Endothelial cell of umbilical vein (primary cell): ENCODE measurements around the gene TULP4. TPM values are rescaled to one million over a fixed set of nuclear protein-coding genes. Genes with fewer than 3 reads are reported as not detected.

Experiments
- BruUV-seq: library from RNA; stranded (reverse); fragments of 400-500 nt; replicated peaks from 2 replicates; lab custom pipeline; 2021; lab: Mats Ljungman, UMichigan
- CTCF ChIA-PET: fragments of 300-600, 350-600 bp; sonication (Branson Sonifier 250); formaldehyde crosslinking; loops from one replicate; lab custom pipeline; 2021; ENCODE audit warnings: antibody characterized with exemption, inconsistent platforms; lab: Charles Lee
- POLR2A ChIA-PET: fragments of 300-600, 350-600 bp; sonication (Branson Sonifier 250); formaldehyde crosslinking; loops from one replicate; lab custom pipeline; 2021; ENCODE audit warnings: antibody characterized with exemption, inconsistent platforms; lab: Charles Lee
- DNase-seq: peaks from one replicate; pipeline ENCODE4 v3.0.0-alpha.2; 2011; ENCODE audit warnings: low read depth, low spot score
- FAIRE-seq: peaks from 2 replicates; lab custom pipeline; 2011; peaks lifted over from hg19 to GRCh38; lab: Jason Lieb, UNC
- H2AFZ ChIP-seq: 2 replicates; pipeline ENCODE4 v1.6.0; 2012; ENCODE audit warnings: low read depth, low read length, control low read depth, inconsistent platforms
- H3K27ac ChIP-seq: 2 replicates; pipeline ENCODE4 v1.5.1; 2011; ENCODE audit warnings: low read depth, mild to moderate bottlenecking, control low read depth, low read length, moderate library complexity; ENCODE audit not compliant: insufficient read depth
- H3K27me3 ChIP-seq, 2 experiments: 2 replicates each; pipeline versions ENCODE4 v1.6.0 to v1.6.1; 2011; ENCODE audit warnings: low read length in 2 of 2, mixed read lengths in 1 of 2; ENCODE audit not compliant: control insufficient read depth in 2 of 2, insufficient read depth in 2 of 2
- H3K36me3 ChIP-seq, 2 experiments: 2 replicates in 1 of 2; 3 replicates in 1 of 2; pipeline ENCODE4 v1.5.1; 2011; ENCODE audit warnings: low read length in 2 of 2, mild to moderate bottlenecking in 1 of 2, moderate library complexity in 1 of 2; ENCODE audit not compliant: control insufficient read depth in 2 of 2, insufficient read depth in 2 of 2; ENCODE audit errors: extremely low read depth in 1 of 2
- H3K4me1 ChIP-seq: 3 replicates; pipeline ENCODE4 v1.5.1; 2011; ENCODE audit warnings: mild to moderate bottlenecking, low read length; ENCODE audit not compliant: control insufficient read depth, insufficient read depth; ENCODE audit errors: extremely low read depth
- H3K4me2 ChIP-seq: 2 replicates; pipeline ENCODE4 v1.6.1; 2011; ENCODE audit warnings: low read length, control low read depth, mixed read lengths; ENCODE audit not compliant: insufficient read depth
- H3K4me3 ChIP-seq, 3 experiments: fragments of 200-600 bp in 1 of 3; sonication (generic), shearing (Covaris generic) in 1 of 3; replicated peaks in 1 of 3; 2 replicates each; pipeline ENCODE4 v1.5.1; 2011 to 2016; ENCODE audit warnings: control low read depth in 3 of 3, low read length in 3 of 3, mild to moderate bottlenecking in 2 of 3, inconsistent platforms in 1 of 3, low read depth in 1 of 3, moderate library complexity in 1 of 3; ENCODE audit not compliant: insufficient read depth in 1 of 3
- H3K79me2 ChIP-seq: 2 replicates; pipeline ENCODE4 v1.6.0; 2012; ENCODE audit warnings: low read length, inconsistent platforms; ENCODE audit not compliant: control insufficient read depth, insufficient read depth
- H3K9ac ChIP-seq: replicated peaks from 2 replicates; pipeline ENCODE3; 2011; ENCODE audit warnings: low read length, control low read depth; ENCODE audit not compliant: insufficient read depth; ENCODE audit errors: extremely low read depth
- H3K9me1 ChIP-seq: replicated peaks from 3 replicates; pipeline ENCODE4 v1.6.0; 2011; ENCODE audit warnings: mild to moderate bottlenecking, low read length; ENCODE audit not compliant: control insufficient read depth, insufficient read depth; ENCODE audit errors: extremely low read depth
- H3K9me3 ChIP-seq: replicated peaks from 2 replicates; pipeline ENCODE4 v1.5.1; 2012; ENCODE audit warnings: low read length, inconsistent platforms; ENCODE audit not compliant: control insufficient read depth, insufficient read depth
- H4K20me1 ChIP-seq: replicated peaks from 2 replicates; pipeline ENCODE3; 2011; ENCODE audit warnings: mild to moderate bottlenecking, low read length; ENCODE audit not compliant: control insufficient read depth, insufficient read depth; ENCODE audit errors: extremely low read depth
- CTCF ChIP-seq, 2 donors: IDR thresholded peaks; 1 replicate in 1 of 2; 2 replicates in 1 of 2; pipeline ENCODE4 v1.5.1; 2011; ENCODE audit warnings: low read length in 2 of 2, mild to moderate bottlenecking in 2 of 2, moderate library complexity in 2 of 2, control low read depth in 1 of 2, inconsistent platforms in 1 of 2, low read depth in 1 of 2; ENCODE audit not compliant: insufficient read depth in 1 of 2; ENCODE audit errors: extremely low read depth in 1 of 2
- EZH2 ChIP-seq: IDR thresholded peaks from 2 replicates; pipeline ENCODE4 v1.6.1; 2012; ENCODE audit warnings: borderline replicate concordance, low read depth, mild to moderate bottlenecking, moderate library complexity, low read length, inconsistent platforms; ENCODE audit not compliant: severe bottlenecking
- FOS ChIP-seq: IDR thresholded peaks from 2 replicates; pipeline ENCODE4 v1.6.1; 2011; ENCODE audit warnings: mild to moderate bottlenecking, low read length, moderate library complexity, borderline replicate concordance; ENCODE audit not compliant: insufficient read depth
- GATA2 ChIP-seq: IDR thresholded peaks from 2 replicates; pipeline ENCODE4 v1.7.0; 2011; ENCODE audit warnings: low read depth, mild to moderate bottlenecking, moderate library complexity, mixed read lengths, low read length; ENCODE audit not compliant: insufficient read length, insufficient read depth
- JUN ChIP-seq: IDR thresholded peaks from 2 replicates; pipeline ENCODE4 v1.6.1; 2011; ENCODE audit warnings: borderline replicate concordance, low read depth; ENCODE audit not compliant: insufficient read length, insufficient read depth
- MAX ChIP-seq: IDR thresholded peaks from 2 replicates; pipeline ENCODE4 v1.6.1; 2011; ENCODE audit not compliant: insufficient read depth, insufficient read length
- MYC ChIP-seq: IDR thresholded peaks from one replicate; pipeline ENCODE4 v1.6.1; 2011; ENCODE audit warnings: mild to moderate bottlenecking, low read depth, low read length
- POLR2A ChIP-seq: IDR thresholded peaks from 2 replicates; pipeline ENCODE4 v1.6.1; 2012; ENCODE audit warnings: low read depth, mild to moderate bottlenecking, control low read depth, low read length
- POLR2AphosphoS5 ChIP-seq: IDR thresholded peaks from 2 replicates; pipeline ENCODE4 v1.6.1; 2012; ENCODE audit warnings: low read depth, mild to moderate bottlenecking, control low read depth, low read length, moderate library complexity; ENCODE audit not compliant: insufficient read depth
- dilution Hi-C: fragments of 300-500 bp; cut with MboI; formaldehyde crosslinking; loops from one replicate; pipeline ENCODE4 v1.15.0; 2019; ENCODE audit warnings: low sequenced_read_pairs; ENCODE audit not compliant: extremely low pct_ligation_motif_present
- intact Hi-C: fragments of 100-400 bp; cut with micrococcal nuclease; formaldehyde crosslinking; loops from one replicate; pipeline ENCODE4 v1.10.0; 2022
- polyA plus RNA-seq, 4 experiments: library from polyadenylated mRNA; depleted of rRNA in 3 of 4; stranded (reverse) in 3 of 4; unstranded in 1 of 4; fragments of >200 nt; gene quantifications; 2 replicates each; pipeline versions ENCODE4 v1.2.1 to v1.2.3, GENCODE V29; 2011 to 2012; ENCODE audit warnings: missing spikeins in 1 of 4
- total RNA-seq: library from RNA; stranded (reverse); gene quantifications from 2 replicates; pipeline ENCODE4 v1.2.3, GENCODE V29; 2021

The TULP4 gene
- total and polyA plus RNA-seq, 2 donors (not counting 3 experiments of a cell fraction or from before 2014, with no cell fraction given), result 10.8 to 55.1 TPM

DNA sequence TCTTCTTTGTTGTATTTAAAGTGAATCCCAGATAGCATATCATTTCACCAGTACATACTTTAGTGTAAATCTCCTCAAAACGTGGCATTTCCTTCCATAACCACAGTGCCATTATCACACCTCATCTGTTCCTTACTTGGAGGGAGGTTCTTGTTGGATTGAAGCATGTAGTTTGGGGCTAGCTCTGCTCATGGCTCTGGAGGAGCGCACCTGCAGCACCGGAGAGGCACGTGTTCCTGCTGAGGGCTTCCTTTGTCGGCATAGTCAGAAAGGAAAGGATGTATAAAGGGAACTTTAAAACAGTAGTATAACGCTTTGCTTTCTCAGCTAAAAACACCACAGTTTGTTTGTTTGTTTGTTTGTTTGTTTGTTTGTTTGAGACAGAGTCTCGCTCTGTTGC is 126.0 kb downstream of the TULP4 start:
- no peak for FAIRE-seq
- ChIA-PET CTCF (no interaction called here), POLR2A (no interaction called here)
- Histone ChIP-seq H3K36me3 (peaks cover 0 to 5% of the 10 kb centered on the region in 2 experiments), H3K9me3 (no peaks in the 10 kb centered on the region), H3K4me1 (no peaks in the 10 kb centered on the region), H2AFZ (no peak overlapping the region), H3K4me2 (no peak overlapping the region), H3K4me3 (no peak overlapping the region), H3K9me1 (no peaks in the 10 kb centered on the region), H3K9ac (no peak overlapping the region), H3K27ac (no peak overlapping the region), H3K27me3 (no peaks in the 10 kb centered on the region), H4K20me1 (no peaks in the 10 kb centered on the region), H3K79me2 (no peaks in the 10 kb centered on the region)
- BruUV-seq, result no TSS peak
- TF ChIP-seq POLR2A, result no peak
- no peak for TF ChIP-seq FOS
- TF ChIP-seq POLR2AphosphoS5, result no peak
- no peak for TF ChIP-seq GATA2
- no peak for TF ChIP-seq MAX
- TF ChIP-seq CTCF (IDR thresholded peaks at IDR 0.05; ENCODE audit: extremely low read depth in 1 of 2, insufficient read depth in 1 of 2, low read depth in 1 of 2, low read length in 2 of 2), result no peak
- no peak for TF ChIP-seq MYC
- TF ChIP-seq EZH2, result no peak
- no peak for TF ChIP-seq JUN
- DNase-seq, result no peak
- dilution Hi-C loops (no loop called here), intact Hi-C loops (no loop called here)
